Measurements from ENCODE around the gene EPHB1.

The EPHB1 gene

GRCh38 chr3:134872440-134873388 is 77.7 kb downstream of the EPHB1 start:
- no peaks in the 10 kb centered on the region for H3K9me3 ChIP-seq (ENCODE audit: control insufficient read depth, low read depth, low read length)

GRCh38 chr3:134873789-134874188 is 78.7 kb downstream of the EPHB1 start:
- Histone ChIP-seq H3K27me3 (ENCODE audit: control insufficient read depth, insufficient read depth, low read length) (no peaks in the 10 kb centered on the region), H3K27ac (ENCODE audit: low read length) (no peak overlapping the region)

More at GRCh38 chr3:134872440-134873388, 77.7 kb downstream of the EPHB1 start:
- no peak overlapping the region for H3K27ac ChIP-seq (ENCODE audit: low read length)
- no peak overlapping the region for H3K4me3 ChIP-seq (ENCODE audit: low read length)
- no peak overlapping the region for H3K9ac ChIP-seq (ENCODE audit: low read length)
- no peaks in the 10 kb centered on the region for H3K4me1 ChIP-seq (ENCODE audit: control insufficient read depth, low read depth, low read length)
- H3K36me3 ChIP-seq (ENCODE audit: control insufficient read depth, low read depth, low read length), result no peaks in the 10 kb centered on the region
- H3K27me3 ChIP-seq (ENCODE audit: control insufficient read depth, insufficient read depth, low read length), result no peaks in the 10 kb centered on the region

GRCh38 chr3:134874737-134875413 is 79.8 kb downstream of the EPHB1 start:
- Histone ChIP-seq H3K4me3 (ENCODE audit: low read length) (no peak overlapping the region), H3K9ac (ENCODE audit: low read length) (no peak overlapping the region), H3K27ac (ENCODE audit: low read length) (no peak overlapping the region), H3K9me3 (ENCODE audit: control insufficient read depth, low read depth, low read length) (no peaks in the 10 kb centered on the region), H3K27me3 (ENCODE audit: control insufficient read depth, insufficient read depth, low read length) (no peaks in the 10 kb centered on the region), H3K36me3 (ENCODE audit: control insufficient read depth, low read depth, low read length) (no peaks in the 10 kb centered on the region), H3K4me1 (ENCODE audit: control insufficient read depth, low read depth, low read length) (no peaks in the 10 kb centered on the region)

More at GRCh38 chr3:134873789-134874188, 78.7 kb downstream of the EPHB1 start:
- no peaks in the 10 kb centered on the region for H3K4me1 ChIP-seq (ENCODE audit: control insufficient read depth, low read depth, low read length)
- no peaks in the 10 kb centered on the region for H3K9me3 ChIP-seq (ENCODE audit: control insufficient read depth, low read depth, low read length)
- no peak overlapping the region for H3K9ac ChIP-seq (ENCODE audit: low read length)
- no peak overlapping the region for H3K4me3 ChIP-seq (ENCODE audit: low read length)
- H3K36me3 ChIP-seq (ENCODE audit: control insufficient read depth, low read depth, low read length), result no peaks in the 10 kb centered on the region

- Histone ChIP-seq H3K27ac (ENCODE audit: low read length) (no peak overlapping the region), H3K9me3 (ENCODE audit: control insufficient read depth, low read depth, low read length) (no peaks in the 10 kb centered on the region), H3K4me3 (ENCODE audit: low read length) (no peak overlapping the region), H3K9ac (ENCODE audit: low read length) (no peak overlapping the region), H3K36me3 (ENCODE audit: control insufficient read depth, low read depth, low read length) (no peaks in the 10 kb centered on the region), H3K4me1 (ENCODE audit: control insufficient read depth, low read depth, low read length) (no peaks in the 10 kb centered on the region), H3K27me3 (ENCODE audit: control insufficient read depth, insufficient read depth, low read length) (no peaks in the 10 kb centered on the region)
Measured at GRCh38 chr3:134876836-134877235, 81.8 kb downstream of the EPHB1 start.

- Histone ChIP-seq H3K27ac (ENCODE audit: low read length) (no peak overlapping the region), H3K36me3 (ENCODE audit: control insufficient read depth, low read depth, low read length) (no peaks in the 10 kb centered on the region), H3K9ac (ENCODE audit: low read length) (no peak overlapping the region), H3K4me3 (ENCODE audit: low read length) (no peak overlapping the region), H3K4me1 (ENCODE audit: control insufficient read depth, low read depth, low read length) (no peaks in the 10 kb centered on the region), H3K9me3 (ENCODE audit: control insufficient read depth, low read depth, low read length) (no peaks in the 10 kb centered on the region), H3K27me3 (ENCODE audit: control insufficient read depth, insufficient read depth, low read length) (no peaks in the 10 kb centered on the region)
Measured at GRCh38 chr3:134877788-134878187, 82.7 kb downstream of the EPHB1 start.

- Histone ChIP-seq H3K4me1 (ENCODE audit: control insufficient read depth, low read depth, low read length) (no peaks in the 10 kb centered on the region), H3K36me3 (ENCODE audit: control insufficient read depth, low read depth, low read length) (no peaks in the 10 kb centered on the region), H3K27me3 (ENCODE audit: control insufficient read depth, insufficient read depth, low read length) (no peaks in the 10 kb centered on the region), H3K9ac (ENCODE audit: low read length) (no peak overlapping the region), H3K4me3 (ENCODE audit: low read length) (no peak overlapping the region), H3K9me3 (ENCODE audit: control insufficient read depth, low read depth, low read length) (no peaks in the 10 kb centered on the region), H3K27ac (ENCODE audit: low read length) (no peak overlapping the region)
Measured at GRCh38 chr3:134879990-134880389, 84.9 kb downstream of the EPHB1 start.

- no peak overlapping the region for H3K27ac ChIP-seq (ENCODE audit: low read length)
- no peak overlapping the region for H3K9ac ChIP-seq (ENCODE audit: low read length)
- H3K4me1 ChIP-seq (ENCODE audit: control insufficient read depth, low read depth, low read length), result no peaks in the 10 kb centered on the region
- no peaks in the 10 kb centered on the region for H3K9me3 ChIP-seq (ENCODE audit: control insufficient read depth, low read depth, low read length)
- H3K27me3 ChIP-seq (ENCODE audit: control insufficient read depth, insufficient read depth, low read length), result no peaks in the 10 kb centered on the region
- H3K36me3 ChIP-seq (ENCODE audit: control insufficient read depth, low read depth, low read length), result no peaks in the 10 kb centered on the region
- no peak overlapping the region for H3K4me3 ChIP-seq (ENCODE audit: low read length)
Measured at GRCh38 chr3:134880431-134880830, 85.4 kb downstream of the EPHB1 start.

GRCh38 chr3:134881305-134881704 is 86.2 kb downstream of the EPHB1 start:
- Histone ChIP-seq H3K27me3 (ENCODE audit: control insufficient read depth, insufficient read depth, low read length) (no peaks in the 10 kb centered on the region), H3K36me3 (ENCODE audit: control insufficient read depth, low read depth, low read length) (no peaks in the 10 kb centered on the region), H3K27ac (ENCODE audit: low read length) (no peak overlapping the region), H3K4me1 (ENCODE audit: control insufficient read depth, low read depth, low read length) (no peaks in the 10 kb centered on the region), H3K9me3 (ENCODE audit: control insufficient read depth, low read depth, low read length) (no peaks in the 10 kb centered on the region), H3K9ac (ENCODE audit: low read length) (no peak overlapping the region), H3K4me3 (ENCODE audit: low read length) (no peak overlapping the region)

GRCh38 chr3:134883697-134884385 is 88.8 kb downstream of the EPHB1 start:
- Histone ChIP-seq H3K36me3 (ENCODE audit: control insufficient read depth, low read depth, low read length) (no peaks in the 10 kb centered on the region), H3K9me3 (ENCODE audit: control insufficient read depth, low read depth, low read length) (no peaks in the 10 kb centered on the region), H3K27me3 (ENCODE audit: control insufficient read depth, insufficient read depth, low read length) (no peaks in the 10 kb centered on the region), H3K4me3 (ENCODE audit: low read length) (no peak overlapping the region), H3K9ac (ENCODE audit: low read length) (no peak overlapping the region), H3K27ac (ENCODE audit: low read length) (no peak overlapping the region), H3K4me1 (ENCODE audit: control insufficient read depth, low read depth, low read length) (no peaks in the 10 kb centered on the region)

GRCh38 chr3:134885877-134886621 is 91.0 kb downstream of the EPHB1 start:
- H3K4me3 ChIP-seq (ENCODE audit: low read length), result no peak overlapping the region
- peaks cover 11% of the 10 kb centered on the region for H3K27me3 ChIP-seq (ENCODE audit: control insufficient read depth, insufficient read depth, low read length)
- H3K9me3 ChIP-seq (ENCODE audit: control insufficient read depth, low read depth, low read length), result no peaks in the 10 kb centered on the region
- no peaks in the 10 kb centered on the region for H3K4me1 ChIP-seq (ENCODE audit: control insufficient read depth, low read depth, low read length)
- H3K27ac ChIP-seq (ENCODE audit: low read length), result no peak overlapping the region
- no peak overlapping the region for H3K9ac ChIP-seq (ENCODE audit: low read length)
- H3K36me3 ChIP-seq (ENCODE audit: control insufficient read depth, low read depth, low read length), result no peaks in the 10 kb centered on the region

- Histone ChIP-seq H3K36me3 (ENCODE audit: control insufficient read depth, low read depth, low read length) (no peaks in the 10 kb centered on the region), H3K9me3 (ENCODE audit: control insufficient read depth, low read depth, low read length) (no peaks in the 10 kb centered on the region), H3K4me3 (ENCODE audit: low read length) (no peak overlapping the region), H3K27ac (ENCODE audit: low read length) (no peak overlapping the region), H3K27me3 (ENCODE audit: control insufficient read depth, insufficient read depth, low read length) (peaks cover 20% of the 10 kb centered on the region), H3K4me1 (ENCODE audit: control insufficient read depth, low read depth, low read length) (peaks cover 2% of the 10 kb centered on the region), H3K9ac (ENCODE audit: low read length) (no peak overlapping the region)
Measured at GRCh38 chr3:134886991-134887390, 91.9 kb downstream of the EPHB1 start.
